Calu3 (cell line): ENCODE data around the gene RFT1. TPM values are rescaled to one million over a fixed set of nuclear protein-coding genes. Genes with fewer than 3 reads are reported as not detected.

ENCODE experiments used
- BruUV-seq: library from RNA; stranded (reverse); fragments of 400-500 nt; replicated peaks from 2 replicates; lab custom pipeline; 2021; lab: Mats Ljungman, UMichigan
- CTCF ChIA-PET: fragments of 300-600 bp; sonication (Branson Sonifier 250); formaldehyde crosslinking; loops from one replicate; lab custom pipeline; 2022; ENCODE audit warnings: antibody characterized with exemption; lab: Charles Lee
- DNase-seq: peaks from one replicate; pipeline ENCODE4 v3.0.0; 2022
- H3K27ac Mint-ChIP-seq: one replicate; pipeline ENCODE4 v1.8.0; 2022; ENCODE audit warnings: mixed read lengths; ENCODE audit not compliant: unreplicated experiment
- H3K27me3 Mint-ChIP-seq: one replicate; pipeline ENCODE4 v1.8.0; 2022; ENCODE audit warnings: mixed read lengths; ENCODE audit not compliant: unreplicated experiment
- H3K36me3 Mint-ChIP-seq: one replicate; pipeline ENCODE4 v1.8.0; 2022; ENCODE audit warnings: mild to moderate bottlenecking, moderate library complexity, mixed read lengths; ENCODE audit not compliant: insufficient read depth, unreplicated experiment
- H3K4me1 Mint-ChIP-seq: one replicate; pipeline ENCODE4 v1.8.0; 2022; ENCODE audit warnings: mild to moderate bottlenecking, low read depth, mixed read lengths; ENCODE audit not compliant: unreplicated experiment
- H3K4me3 Mint-ChIP-seq: one replicate; pipeline ENCODE4 v1.8.0; 2022; ENCODE audit warnings: mild to moderate bottlenecking, low read depth, moderate library complexity, mixed read lengths; ENCODE audit not compliant: unreplicated experiment
- H3K9me3 Mint-ChIP-seq: one replicate; pipeline ENCODE4 v1.8.0; 2022; ENCODE audit warnings: low read depth, mixed read lengths; ENCODE audit not compliant: unreplicated experiment
- intact Hi-C: fragments of 100-400 bp; cut with micrococcal nuclease; formaldehyde crosslinking; loops from one replicate; pipeline ENCODE4 v1.10.0; 2022; ENCODE audit not compliant: unreplicated experiment
- total RNA-seq: library from RNA; stranded (reverse); gene quantifications from 2 replicates; pipeline ENCODE4 v1.2.3, GENCODE V29; 2022
- TF ChIP-seq, protein P1 (sequence below): fragments of 200-600 bp; IDR thresholded peaks from one replicate; pipeline ENCODE4 v1.8.0; 2022; ENCODE audit warnings: antibody characterized with exemption; ENCODE audit not compliant: unreplicated experiment

RFT1 gene
- total RNA-seq, 1 experiment from 2014 or later: 35.0 TPM

DNA sequence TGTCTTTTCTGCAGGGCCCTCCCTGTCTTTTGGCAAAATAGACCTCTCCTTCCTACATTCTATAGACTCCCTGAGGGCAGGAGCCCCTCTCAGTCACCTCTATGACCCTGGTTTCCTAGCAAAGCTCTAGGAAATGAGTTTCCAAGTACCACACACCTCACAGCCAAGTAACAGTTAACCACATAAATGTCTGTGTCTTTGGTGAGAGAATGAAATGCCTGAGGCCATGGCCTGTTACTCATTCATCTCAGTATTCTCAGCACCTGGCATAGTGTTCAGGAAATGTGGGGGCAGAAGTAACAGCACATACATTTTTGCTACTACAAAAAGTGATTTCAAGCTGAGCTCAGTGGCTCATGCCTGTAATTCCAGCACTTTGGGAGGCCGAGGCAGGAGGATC is 21.0 kb downstream of the RFT1 start:
- Mint-ChIP-seq H3K27ac (peak overlapping the region; percentile 9), H3K9me3 (no peaks in the 10 kb centered on the region), H3K27me3 (no peaks in the 10 kb centered on the region), H3K4me1 (no peaks in the 10 kb centered on the region), H3K4me3 (no peak overlapping the region), H3K36me3 (peaks cover 31% of the 10 kb centered on the region)
- BruUV-seq: no TSS peak
- intact Hi-C loops: no loop called here
- TF ChIP-seq, protein P1, sequence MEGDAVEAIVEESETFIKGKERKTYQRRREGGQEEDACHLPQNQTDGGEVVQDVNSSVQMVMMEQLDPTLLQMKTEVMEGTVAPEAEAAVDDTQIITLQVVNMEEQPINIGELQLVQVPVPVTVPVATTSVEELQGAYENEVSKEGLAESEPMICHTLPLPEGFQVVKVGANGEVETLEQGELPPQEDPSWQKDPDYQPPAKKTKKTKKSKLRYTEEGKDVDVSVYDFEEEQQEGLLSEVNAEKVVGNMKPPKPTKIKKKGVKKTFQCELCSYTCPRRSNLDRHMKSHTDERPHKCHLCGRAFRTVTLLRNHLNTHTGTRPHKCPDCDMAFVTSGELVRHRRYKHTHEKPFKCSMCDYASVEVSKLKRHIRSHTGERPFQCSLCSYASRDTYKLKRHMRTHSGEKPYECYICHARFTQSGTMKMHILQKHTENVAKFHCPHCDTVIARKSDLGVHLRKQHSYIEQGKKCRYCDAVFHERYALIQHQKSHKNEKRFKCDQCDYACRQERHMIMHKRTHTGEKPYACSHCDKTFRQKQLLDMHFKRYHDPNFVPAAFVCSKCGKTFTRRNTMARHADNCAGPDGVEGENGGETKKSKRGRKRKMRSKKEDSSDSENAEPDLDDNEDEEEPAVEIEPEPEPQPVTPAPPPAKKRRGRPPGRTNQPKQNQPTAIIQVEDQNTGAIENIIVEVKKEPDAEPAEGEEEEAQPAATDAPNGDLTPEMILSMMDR: no peak
- CTCF ChIA-PET: no interaction called here
- DNase-seq: no peak

DNA sequence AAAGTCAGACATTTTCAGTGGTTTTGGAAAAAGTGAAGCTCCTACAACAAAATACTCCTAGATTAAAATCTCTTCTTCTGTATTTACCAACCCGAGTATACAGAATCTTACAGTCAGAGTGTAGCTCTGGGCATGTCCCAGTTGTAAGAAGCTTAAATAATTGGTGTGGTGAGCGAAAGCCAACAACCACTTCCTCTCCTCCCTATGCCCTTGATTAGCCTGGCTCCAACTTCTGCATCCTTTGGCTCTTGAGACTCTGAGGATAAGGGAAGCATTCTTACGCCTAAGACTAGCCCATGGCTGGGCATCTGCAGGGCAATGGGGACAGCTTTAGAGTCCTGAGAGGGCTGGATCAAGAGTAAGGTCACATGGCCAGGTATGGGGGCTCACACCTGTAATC is 25.5 kb downstream of the RFT1 start:
- Mint-ChIP-seq H3K4me1 (no peaks in the 10 kb centered on the region), H3K9me3 (no peaks in the 10 kb centered on the region), H3K27me3 (no peaks in the 10 kb centered on the region), H3K4me3 (no peak overlapping the region), H3K36me3 (peaks cover 22% of the 10 kb centered on the region), H3K27ac (no peak overlapping the region)
- intact Hi-C loops: no loop called here
- BruUV-seq: no TSS peak
- CTCF ChIA-PET: no interaction called here
- DNase-seq: no peak
- TF ChIP-seq, protein P1: no peak

DNA sequence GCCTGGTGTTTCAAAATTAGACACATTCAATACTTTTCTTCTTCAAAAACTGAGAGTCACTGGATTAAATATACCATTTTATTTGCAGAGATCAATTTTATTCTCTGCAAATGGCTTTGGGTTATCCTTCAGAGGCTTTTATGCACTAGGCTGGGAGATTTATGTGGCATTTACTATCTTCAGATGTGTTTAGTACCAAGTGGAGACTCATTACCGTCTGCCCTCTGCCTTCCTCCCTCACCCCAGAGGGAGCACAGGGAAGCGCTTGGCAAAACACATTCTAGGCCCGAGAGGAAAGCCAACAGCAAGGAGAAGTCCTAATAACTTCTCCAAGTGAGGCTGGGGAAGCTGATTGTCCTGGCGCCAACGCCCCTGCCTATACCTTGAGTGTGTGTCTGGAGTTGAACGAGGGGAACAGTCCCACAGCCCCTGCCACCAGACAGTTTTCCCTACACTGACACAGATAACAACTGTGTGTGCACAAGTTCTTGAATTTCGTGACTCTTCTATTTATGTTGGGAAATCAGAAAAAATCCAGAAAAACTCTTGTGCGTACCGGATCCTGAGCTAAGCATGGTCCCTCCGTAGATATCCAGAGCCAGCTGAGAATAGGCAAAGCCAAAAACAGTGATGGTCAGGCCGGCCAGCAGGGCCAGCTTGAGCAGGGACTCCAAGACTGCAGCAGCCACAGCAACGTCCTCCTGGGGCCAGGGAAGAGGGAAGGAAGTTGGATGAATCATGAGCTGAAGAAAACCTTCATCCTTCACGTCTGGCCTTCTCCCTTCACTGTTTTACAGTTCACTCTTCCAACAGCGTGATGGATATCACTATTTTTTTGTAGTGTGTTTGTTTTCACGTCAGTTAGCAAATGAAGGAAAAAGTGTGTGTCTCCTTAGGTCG is 26.6 kb downstream of the RFT1 start:
- Mint-ChIP-seq H3K4me3 (no peak overlapping the region), H3K27ac (no peak overlapping the region), H3K36me3 (peaks cover 18% of the 10 kb centered on the region), H3K27me3 (no peaks in the 10 kb centered on the region), H3K9me3 (no peaks in the 10 kb centered on the region), H3K4me1 (no peaks in the 10 kb centered on the region)
- no TSS peak for BruUV-seq
- no peak for DNase-seq
- TF ChIP-seq, protein P1: no peak
- intact Hi-C loops: no loop called here
- CTCF ChIA-PET: no interaction called here

DNA sequence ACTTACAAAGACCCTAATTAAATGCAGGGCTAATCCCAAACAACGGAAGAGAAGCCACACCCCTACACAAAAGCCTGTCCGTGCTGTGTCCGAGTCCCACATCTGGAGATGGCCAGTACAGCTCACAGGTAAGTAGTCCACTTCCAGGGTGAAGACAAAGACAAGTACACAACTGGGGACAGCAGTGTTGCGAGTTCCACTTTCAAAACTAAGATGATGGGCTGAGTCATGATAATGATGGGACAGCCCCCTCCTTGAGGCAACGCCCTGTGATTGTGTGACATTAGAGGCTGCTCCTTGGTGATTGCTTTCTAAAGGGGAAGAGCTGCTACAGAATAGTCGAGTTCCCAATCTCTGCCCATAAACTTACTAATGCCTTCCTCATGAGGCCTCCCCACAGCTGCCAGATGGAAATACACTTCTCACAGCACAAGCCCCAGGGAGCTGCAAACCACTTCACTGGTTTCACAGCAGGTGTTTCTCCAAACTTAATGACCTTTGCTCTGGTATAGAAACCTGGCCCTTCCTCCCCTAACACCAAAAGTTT is 27.6 kb downstream of the RFT1 start:
- no peaks in the 10 kb centered on the region for H3K27me3 Mint-ChIP-seq
- peaks cover 18% of the 10 kb centered on the region for H3K36me3 Mint-ChIP-seq
- DNase-seq: no peak
- H3K27ac Mint-ChIP-seq: no peak overlapping the region
- CTCF ChIA-PET: no interaction called here
- H3K4me1 Mint-ChIP-seq: no peaks in the 10 kb centered on the region
- no peaks in the 10 kb centered on the region for H3K9me3 Mint-ChIP-seq
- no peak overlapping the region for H3K4me3 Mint-ChIP-seq
- no TSS peak for BruUV-seq
- intact Hi-C loops: no loop called here
- TF ChIP-seq, protein P1: no peak
